Activated CD8-positive, alpha-beta T cell treated with anti-CD3 and anti-CD28 coated beads for 36 hours (primary cell): ENCODE measurements around the gene ABCD2. TPM values are rescaled to one million over a fixed set of nuclear protein-coding genes. Genes with fewer than 3 reads are reported as not detected.

Experiments
- ATAC-seq: fragments of 200-7000 bp; cut with Tn5 transposase; one replicate; pipeline ENCODE4 v1.10.0; 2021; ENCODE audit warnings: mild to moderate bottlenecking, moderate library complexity
- CTCF ChIA-PET: fragments of 350-600 bp; sonication (Branson Sonifier 250); formaldehyde crosslinking; loops from one replicate; lab custom pipeline; 2021; ENCODE audit warnings: antibody characterized with exemption; lab: Charles Lee
- POLR2A ChIA-PET: fragments of 350-600 bp; sonication (Branson Sonifier 250); formaldehyde crosslinking; loops from one replicate; lab custom pipeline; 2021; ENCODE audit warnings: antibody characterized with exemption; lab: Charles Lee
- DNase-seq: peaks from one replicate; pipeline ENCODE4 v3.0.0-alpha.2; 2020
- H3K27ac Mint-ChIP-seq: one replicate; pipeline ENCODE4 v1.8.0; 2021; ENCODE audit warnings: mild to moderate bottlenecking, mixed read lengths
- H3K27me3 Mint-ChIP-seq: one replicate; pipeline ENCODE4 v1.8.0; 2021; ENCODE audit warnings: mixed read lengths
- H3K36me3 Mint-ChIP-seq: one replicate; pipeline ENCODE4 v1.8.0; 2021; ENCODE audit warnings: low read depth, mixed read lengths
- H3K4me1 Mint-ChIP-seq: one replicate; pipeline ENCODE4 v1.8.0; 2021; ENCODE audit warnings: low read depth, mixed read lengths
- H3K4me3 Mint-ChIP-seq: one replicate; pipeline ENCODE4 v1.8.0; 2021; ENCODE audit warnings: mild to moderate bottlenecking, moderate library complexity, mixed read lengths
- H3K9me3 Mint-ChIP-seq: one replicate; pipeline ENCODE4 v1.8.0; 2021; ENCODE audit warnings: mixed read lengths
- CTCF ChIP-seq: fragments of 200-600 bp; IDR thresholded peaks from one replicate; pipeline ENCODE4 v1.8.0; 2022; ENCODE audit warnings: antibody characterized with exemption, mild to moderate bottlenecking
- intact Hi-C: fragments of 100-400 bp; cut with micrococcal nuclease; formaldehyde crosslinking; loops from one replicate; pipeline ENCODE4 v1.10.0; 2022
- total RNA-seq, 2 experiments: library from RNA; stranded (reverse); gene quantifications; one replicate each; pipeline ENCODE4 v1.2.3, GENCODE V29; 2021

The ABCD2 gene
- 1 to 10 TPM; 3.8 to 4.0 TPM for total RNA-seq

GRCh38 chr12:39619660-39620433 is at the start of gene ABCD2:
ABCD2 (minus strand) TSS chr12:39619803; CDS start chr12:39619615, 188 bp downstream.
- H3K4me1 Mint-ChIP-seq, result peaks cover 37% of the 10 kb centered on the region
- H3K36me3 Mint-ChIP-seq, result peaks cover 6% of the 10 kb centered on the region
- ChIA-PET POLR2A (interaction anchor here (0.7 to 1.5 kb wide), 6 partner anchors 8 to 179 kb away, joined by 3 to 6 read pairs (median 4); no protein-coding TSS in a partner anchor), CTCF (interaction anchor here (0.7 to 3.0 kb wide), 14 partner anchors 9 to 176 kb away, joined by 3 to 16 read pairs (median 6); no protein-coding TSS in a partner anchor)
- ATAC-seq, result peak; percentile 72
- intact Hi-C loops, result loop anchor here (2.0 to 5.0 kb wide), 2 partner anchors 62 to 177 kb away; partner anchors contain the start of gene KIF21A
- TF ChIP-seq CTCF, result no peak
- H3K9me3 Mint-ChIP-seq, result no peaks in the 10 kb centered on the region
- no peaks in the 10 kb centered on the region for H3K27me3 Mint-ChIP-seq
- H3K4me3 Mint-ChIP-seq, result no peak within 1 kb of the TSS
- H3K27ac Mint-ChIP-seq, result no peak within 1 kb of the TSS
- peak; percentile 85 for DNase-seq

- ChIA-PET CTCF (no interaction called here), POLR2A (no interaction called here)
- Mint-ChIP-seq H3K4me1 (peaks cover 9% of the 10 kb centered on the region), H3K9me3 (peaks cover 6% of the 10 kb centered on the region), H3K36me3 (peaks cover 1% of the 10 kb centered on the region), H3K27me3 (no peaks in the 10 kb centered on the region), H3K27ac (no peak overlapping the region), H3K4me3 (no peak overlapping the region)
- DNase-seq (no peak), ATAC-seq (no peak)
- TF ChIP-seq CTCF, result no peak
- intact Hi-C loops, result no loop called here
Measured at GRCh38 chr12:39660101-39660500, 40.5 kb upstream of the ABCD2 start.

- intact Hi-C loops, result no loop called here
Measured at GRCh38 chr12:39647383-39647782, 27.8 kb upstream of the ABCD2 start.

GRCh38 chr12:39646963-39647362 is 27.4 kb upstream of the ABCD2 start:
- no peak for DNase-seq
- Mint-ChIP-seq H3K36me3 (no peaks in the 10 kb centered on the region), H3K27ac (no peak overlapping the region), H3K27me3 (no peaks in the 10 kb centered on the region), H3K4me1 (peaks cover 17% of the 10 kb centered on the region), H3K9me3 (no peaks in the 10 kb centered on the region), H3K4me3 (no peak overlapping the region)
- no peak for TF ChIP-seq CTCF
- ChIA-PET POLR2A (interaction anchor here (0.6 kb wide), 1 partner anchor 142 kb away, joined by 3 read pairs; no protein-coding TSS in a partner anchor), CTCF (interaction anchor here (0.8 kb wide), 1 partner anchor 22 kb away, joined by 3 read pairs; no protein-coding TSS in a partner anchor)
- no peak for ATAC-seq
- intact Hi-C loops, result no loop called here

More at GRCh38 chr12:39647383-39647782, 27.8 kb upstream of the ABCD2 start:
- TF ChIP-seq CTCF, result no peak
- CTCF ChIA-PET, result interaction anchor here (0.8 kb wide), 1 partner anchor 22 kb away, joined by 3 read pairs; no protein-coding TSS in a partner anchor
- POLR2A ChIA-PET, result interaction anchor here (0.6 kb wide), 1 partner anchor 142 kb away, joined by 3 read pairs; no protein-coding TSS in a partner anchor
- no peak for DNase-seq
- no peak overlapping the region for H3K4me3 Mint-ChIP-seq
- no peak for ATAC-seq
- no peaks in the 10 kb centered on the region for H3K27me3 Mint-ChIP-seq
- no peaks in the 10 kb centered on the region for H3K36me3 Mint-ChIP-seq
- no peak overlapping the region for H3K27ac Mint-ChIP-seq
- no peaks in the 10 kb centered on the region for H3K9me3 Mint-ChIP-seq
- H3K4me1 Mint-ChIP-seq, result peaks cover 17% of the 10 kb centered on the region

GRCh38 chr12:39643052-39643451 is 23.4 kb upstream of the ABCD2 start:
- H3K4me3 Mint-ChIP-seq, result no peak overlapping the region
- CTCF ChIA-PET, result no interaction called here
- no peak for TF ChIP-seq CTCF
- H3K27ac Mint-ChIP-seq, result no peak overlapping the region
- intact Hi-C loops, result no loop called here
- H3K4me1 Mint-ChIP-seq, result peaks cover 13% of the 10 kb centered on the region
- H3K27me3 Mint-ChIP-seq, result no peaks in the 10 kb centered on the region
- POLR2A ChIA-PET, result no interaction called here
- no peaks in the 10 kb centered on the region for H3K36me3 Mint-ChIP-seq
- DNase-seq (no peak), ATAC-seq (no peak)
- H3K9me3 Mint-ChIP-seq, result no peaks in the 10 kb centered on the region
